ENCODE results near the gene KDM3B. TPM values are rescaled to one million over a fixed set of nuclear protein-coding genes. Genes with fewer than 3 reads are reported as not detected.

The KDM3B gene
- total and polyA plus RNA-seq, 2 of the 8 experiments (the other 6 are each of a cell fraction or from before 2014, with no cell fraction given), result 27.1 to 78.1 TPM

GRCh38 chr5:138338411-138339090 is 13.9 kb upstream of the KDM3B start:
- peak overlapping the region; percentile 98 for H3K4me2 ChIP-seq (ENCODE audit: insufficient read depth in 1 of 2, low read depth in 2 of 2, low read length in 2 of 2)
- H3K36me3 ChIP-seq (ENCODE audit: control insufficient read depth in 2 of 4, insufficient read depth in 4 of 4, low read length in 3 of 4), result peaks cover 2 to 22% (median 14%) of the 10 kb centered on the region in 4 experiments; a peak in 6 of 8 replicates
- H2BK20ac ChIP-seq (ENCODE audit: low read length), result no peak overlapping the region
- H3K4me3 ChIP-seq (ENCODE audit: extremely low read depth in 1 of 4, insufficient read depth in 2 of 4, low read depth in 3 of 4, low read length in 4 of 4), result peak overlapping the region; percentile 68 to 95 (median 91)
- ChIA-PET CTCF (ENCODE audit: partially characterized antibody) (interaction anchor here (0.8 to 13.6 kb wide), 4 partner anchors 8 to 23 kb away, joined by 3 to 196 read pairs (median 4); partner anchors contain the start of gene KDM3B), POLR2A (ENCODE audit: partially characterized antibody) (interaction anchor here (0.5 to 8.2 kb wide), 38 partner anchors 11 to 205 kb away, joined by 3 to 254 read pairs (median 4); partner anchors contain the start of genes BRD8, CDC23, EGR1 and ETF1)
- peak overlapping the region; percentile 93 to 100 (median 99) for H3K9ac ChIP-seq (replicated peaks in 1 of 4; ENCODE audit: extremely low read depth in 1 of 4, low read depth in 3 of 4, low read length in 3 of 4)
- H2AK5ac ChIP-seq (ENCODE audit: low read depth, low read length), result peak overlapping the region; percentile 66; the same call in 1 of the 2 replicates
- H3K79me1 ChIP-seq (ENCODE audit: low read depth, low read length), result peaks cover 16% of the 10 kb centered on the region
- H3K56ac ChIP-seq (replicated peaks; ENCODE audit: insufficient read length, low read depth, low read length), result peak overlapping the region; percentile 13
- no peaks in the 10 kb centered on the region for H3K27me3 ChIP-seq (replicated peaks in 1 of 4; ENCODE audit: control insufficient read depth in 3 of 4, extremely low read depth in 1 of 4, insufficient read depth in 3 of 4, low read length in 3 of 4)
- H2BK120ac ChIP-seq (replicated peaks; ENCODE audit: low read depth, low read length), result peak overlapping the region; percentile 55
- H3K9me3 ChIP-seq (ENCODE audit: insufficient read depth in 2 of 2, low read depth in 1 of 2, low read length in 1 of 2), result no peaks in the 10 kb centered on the region
- 11% methylated on average over 1 of the region's 22 CpGs; no CpG with 5 or more reads in 1 of the 2 experiments for WGBS, 2 experiments (ENCODE audit: extremely low coverage in 1 of 2, insufficient coverage in 1 of 2, insufficient read length in 1 of 2, insufficient replicate concordance in 2 of 2, low coverage in 1 of 2, low lambda C conversion rate in 2 of 2, missing lambda C conversion rate in 1 of 2)
- peak overlapping the region; percentile 30 for H4K5ac ChIP-seq (ENCODE audit: insufficient read length, low read depth, low read length)
- H2BK15ac ChIP-seq (ENCODE audit: low read length), result no peak overlapping the region
- no peak overlapping the region for H3K23ac ChIP-seq (ENCODE audit: insufficient read length)
- peak overlapping the region; percentile 100; the same call in 1 of the 2 replicates for H4K8ac ChIP-seq (ENCODE audit: extremely low read depth, insufficient read depth, low read length)
- H3K79me2 ChIP-seq (ENCODE audit: control insufficient read depth in 1 of 2, insufficient read depth in 2 of 2, low read length in 2 of 2), result peaks cover 10 to 37% of the 10 kb centered on the region in 2 experiments
- H3K4me1 ChIP-seq (replicated peaks in 1 of 4; ENCODE audit: control insufficient read depth in 3 of 4, insufficient read depth in 4 of 4, low read length in 3 of 4), result peaks cover 0 to 5% (median 2%) of the 10 kb centered on the region in 4 experiments; a peak in 3 of 7 replicates
- DNase-seq (ENCODE audit: low read depth in 1 of 2, low spot score in 2 of 2), result peak in 1 of 2 experiments; percentile 52
- no peak overlapping the region for H3K14ac ChIP-seq (ENCODE audit: insufficient read length)
- H2AFZ ChIP-seq (ENCODE audit: low read length), result no peak overlapping the region
- H2BK12ac ChIP-seq (ENCODE audit: low read depth, low read length), result peak overlapping the region; percentile 89
- H2BK5ac ChIP-seq (ENCODE audit: low read depth, low read length), result peak overlapping the region; percentile 91; the same call in 1 of the 2 replicates
- H4K91ac ChIP-seq (replicated peaks; ENCODE audit: insufficient read length, low read length), result peak overlapping the region; percentile 63
- peak overlapping the region; percentile 86; the same call in 1 of the 2 replicates for H3K18ac ChIP-seq (ENCODE audit: extremely low read depth, low read length)
- FAIRE-seq, result no peak
- peak overlapping the region; percentile 98 for H3K4ac ChIP-seq (replicated peaks; ENCODE audit: insufficient read length, low read depth, low read length)
- H4K20me1 ChIP-seq (replicated peaks in 1 of 2; ENCODE audit: control insufficient read depth in 1 of 2, insufficient read depth in 2 of 2, low read length in 2 of 2), result peaks cover 0 to 3% of the 10 kb centered on the region in 2 experiments
- H3K23me2 ChIP-seq (ENCODE audit: low read depth, low read length), result peaks cover 8% of the 10 kb centered on the region; the same call in 1 of the 2 replicates
- TF ChIP-seq, protein P1, sequence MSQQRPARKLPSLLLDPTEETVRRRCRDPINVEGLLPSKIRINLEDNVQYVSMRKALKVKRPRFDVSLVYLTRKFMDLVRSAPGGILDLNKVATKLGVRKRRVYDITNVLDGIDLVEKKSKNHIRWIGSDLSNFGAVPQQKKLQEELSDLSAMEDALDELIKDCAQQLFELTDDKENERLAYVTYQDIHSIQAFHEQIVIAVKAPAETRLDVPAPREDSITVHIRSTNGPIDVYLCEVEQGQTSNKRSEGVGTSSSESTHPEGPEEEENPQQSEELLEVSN (IDR thresholded peaks at IDR 0.05), result no peak
- TF ChIP-seq SIN3A (conservative IDR thresholded peaks at IDR 0.05 in 1 of 2, IDR thresholded peaks at IDR 0.05 in 1 of 2; ENCODE audit: low read depth in 1 of 2, low read length in 2 of 2), result 0 out of 4 replicates have a peak, but pooled peaks of 1 of the 2 experiments have one; percentile 14
- TF ChIP-seq USF2 (IDR thresholded peaks at IDR 0.05; ENCODE audit: low read length), result peak; percentile 17; the same call in 1 of the 2 replicates
- TF ChIP-seq CHD1 (IDR thresholded peaks at IDR 0.05; ENCODE audit: low read depth, low read length), result no peak
- H3K27ac ChIP-seq (ENCODE audit: low read depth, low read length), result peak overlapping the region; percentile 100

All from H1 (cell line).